Measurements from ENCODE around the gene SLC2A13.
A peak's percentile ranks its signal among the peaks of the same experiment; 100 is the strongest.

Gene SLC2A13

GRCh38 chr12:40149673-40150260, 43.9 kb upstream of the SLC2A13 start:
- ATAC-seq (ENCODE audit: low read depth) = peak; percentile 33; the same call in 1 of the 3 replicates

GRCh38 chr12:40146800-40147797, 41.2 kb upstream of the SLC2A13 start:
- H3K9me3 ChIP-seq (ENCODE audit: severe bottlenecking) = no peaks in the 10 kb centered on the region
- no peaks in the 10 kb centered on the region for H3K27me3 ChIP-seq (ENCODE audit: insufficient read depth, poor library complexity, severe bottlenecking)
- TF ChIP-seq CTCF (IDR thresholded peaks at IDR 0.05; ENCODE audit: poor library complexity, severe bottlenecking) = no peak
- H3K4me3 ChIP-seq (ENCODE audit: severe bottlenecking) = no peak overlapping the region
- H3K36me3 ChIP-seq (ENCODE audit: low read depth) = no peaks in the 10 kb centered on the region
- no peak overlapping the region for H3K27ac ChIP-seq (ENCODE audit: poor library complexity, severe bottlenecking)
- peaks cover 6% of the 10 kb centered on the region for H3K4me1 ChIP-seq (ENCODE audit: insufficient read depth, poor library complexity, severe bottlenecking)
- DNase-seq (ENCODE audit: low spot score) (no peak), ATAC-seq (ENCODE audit: low read depth) (no peak)

More at GRCh38 chr12:40149673-40150260, 43.9 kb upstream of the SLC2A13 start:
- H3K4me3 ChIP-seq (ENCODE audit: severe bottlenecking) = no peak overlapping the region
- H3K27me3 ChIP-seq (ENCODE audit: insufficient read depth, poor library complexity, severe bottlenecking) = no peaks in the 10 kb centered on the region
- no peak for DNase-seq (ENCODE audit: low spot score)
- no peak for TF ChIP-seq CTCF (IDR thresholded peaks at IDR 0.05; ENCODE audit: poor library complexity, severe bottlenecking)
- H3K27ac ChIP-seq (ENCODE audit: poor library complexity, severe bottlenecking) = no peak overlapping the region
- H3K9me3 ChIP-seq (ENCODE audit: severe bottlenecking) = no peaks in the 10 kb centered on the region
- no peaks in the 10 kb centered on the region for H3K36me3 ChIP-seq (ENCODE audit: low read depth)
- H3K4me1 ChIP-seq (ENCODE audit: insufficient read depth, poor library complexity, severe bottlenecking) = peaks cover 6% of the 10 kb centered on the region

- no peak overlapping the region for H3K27ac ChIP-seq (ENCODE audit: poor library complexity, severe bottlenecking)
- TF ChIP-seq CTCF (IDR thresholded peaks at IDR 0.05; ENCODE audit: poor library complexity, severe bottlenecking) = no peak
- DNase-seq (ENCODE audit: low spot score) = no peak
- H3K4me3 ChIP-seq (ENCODE audit: severe bottlenecking) = no peak overlapping the region
- no peaks in the 10 kb centered on the region for H3K27me3 ChIP-seq (ENCODE audit: insufficient read depth, poor library complexity, severe bottlenecking)
- ATAC-seq (ENCODE audit: low read depth) = no peak
- H3K9me3 ChIP-seq (ENCODE audit: severe bottlenecking) = no peaks in the 10 kb centered on the region
- peaks cover 9% of the 10 kb centered on the region for H3K4me1 ChIP-seq (ENCODE audit: insufficient read depth, poor library complexity, severe bottlenecking)
- H3K36me3 ChIP-seq (ENCODE audit: low read depth) = no peaks in the 10 kb centered on the region
Observed at GRCh38 chr12:40145896-40146295, 40.0 kb upstream of the SLC2A13 start.

- TF ChIP-seq CTCF (IDR thresholded peaks at IDR 0.05; ENCODE audit: poor library complexity, severe bottlenecking) = no peak
- no peak for DNase-seq (ENCODE audit: low spot score)
- Histone ChIP-seq H3K36me3 (ENCODE audit: low read depth) (no peaks in the 10 kb centered on the region), H3K27me3 (ENCODE audit: insufficient read depth, poor library complexity, severe bottlenecking) (no peaks in the 10 kb centered on the region), H3K4me1 (ENCODE audit: insufficient read depth, poor library complexity, severe bottlenecking) (peaks cover 9% of the 10 kb centered on the region), H3K9me3 (ENCODE audit: severe bottlenecking) (no peaks in the 10 kb centered on the region), H3K4me3 (ENCODE audit: severe bottlenecking) (no peak overlapping the region), H3K27ac (ENCODE audit: poor library complexity, severe bottlenecking) (no peak overlapping the region)
- no peak; the same call in 2 of the 3 replicates for ATAC-seq (ENCODE audit: low read depth)
Observed at GRCh38 chr12:40144023-40144422, 38.1 kb upstream of the SLC2A13 start.
